ENCODE results near the gene UGT1A1. TPM values are rescaled to one million over a fixed set of nuclear protein-coding genes. Genes with fewer than 3 reads are reported as not detected.

Gene UGT1A1
- total and polyA plus RNA-seq, 2 of the 13 experiments (the other 11 are each of a cell fraction or from before 2014, with no cell fraction given): 0.69 to 0.75 TPM

DNA sequence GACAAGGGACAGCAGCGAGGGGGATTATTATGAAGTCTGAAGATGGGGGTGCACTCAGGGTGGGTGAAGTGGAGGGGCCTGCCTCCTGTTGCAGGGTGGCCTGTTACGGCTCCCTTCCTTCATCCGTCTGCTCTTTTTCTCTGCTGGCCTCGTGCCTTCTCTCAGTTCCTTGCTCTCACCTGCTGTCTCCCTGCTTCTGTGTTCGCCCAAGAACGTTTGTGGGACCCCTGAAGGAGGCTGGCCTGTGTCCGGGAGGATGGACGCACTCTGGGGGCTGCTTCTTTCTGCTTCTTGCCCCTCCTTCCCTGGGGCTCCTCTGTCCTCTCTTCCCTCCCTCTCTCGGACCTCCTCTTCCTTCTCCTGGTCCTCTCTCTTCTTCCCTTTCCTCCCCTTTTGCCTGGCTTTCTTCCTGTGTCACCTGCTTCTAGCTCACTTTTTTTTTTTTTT, 31.8 kb downstream of the UGT1A1 start:
- Histone ChIP-seq H4K20me1 (ENCODE audit: insufficient read depth, low read length) (no peaks in the 10 kb centered on the region), H3K36me3 (replicated peaks in 1 of 2; ENCODE audit: control insufficient read depth in 1 of 2, insufficient read depth in 2 of 2, low read length in 2 of 2) (no peaks in the 10 kb centered on the region), H3K9ac (ENCODE audit: insufficient read depth, low read depth, low read length) (no peak overlapping the region), H3K4me2 (ENCODE audit: low read depth, low read length) (no peak overlapping the region), H3K4me3 (replicated peaks in 1 of 3; ENCODE audit: insufficient read depth in 1 of 3, low read depth in 2 of 3, low read length in 3 of 3) (no peak overlapping the region), H3K4me1 (ENCODE audit: insufficient read depth, low read length) (peaks cover 14% of the 10 kb centered on the region; the same call in 1 of the 2 replicates), H3K9me3 (ENCODE audit: low read length) (no peaks in the 10 kb centered on the region), H3K27me3 (ENCODE audit: control insufficient read depth in 1 of 2, insufficient read depth in 2 of 2, low read length in 2 of 2) (peaks cover 7 to 43% of the 10 kb centered on the region in 2 experiments; a peak in 3 of 5 replicates), H3K79me2 (ENCODE audit: insufficient read depth, low read length) (no peaks in the 10 kb centered on the region), H2AFZ (ENCODE audit: low read length) (no peak overlapping the region), H3K27ac (ENCODE audit: extremely low read length, insufficient read depth, low read length) (no peak overlapping the region)
- CTCF ChIA-PET (ENCODE audit: low intra/inter-chr PET ratio, low total read pairs): no interaction called here
- no TSS peak for BruUV-seq (replicated peaks)
- no peak for DNase-seq (ENCODE audit: low spot score)
- in situ Hi-C loops (cut with HindIII; ENCODE audit: extremely low pct_ligation_motif_present, low pct_unique_long_range_greater_than_20kb): no loop called here
- intact Hi-C loops (cut with micrococcal nuclease; ENCODE audit: unreplicated experiment): no loop called here
- TF ChIP-seq ZNF232 (CRISPR knock-in tag; IDR thresholded peaks at IDR 0.05; ENCODE audit: borderline replicate concordance) (no peak), CC2D1A (CRISPR knock-in tag; IDR thresholded peaks at IDR 0.05) (no peak), RFX1 (IDR thresholded peaks at IDR 0.05) (no peak), PHF20 (CRISPR knock-in tag; IDR thresholded peaks at IDR 0.05) (no peak), TOE1 (CRISPR knock-in tag; IDR thresholded peaks at IDR 0.05) (no peak), ERF (CRISPR knock-in tag; IDR thresholded peaks at IDR 0.05) (no peak), ZNF337 (CRISPR knock-in tag; IDR thresholded peaks at IDR 0.05; ENCODE audit: borderline replicate concordance, low read depth) (no peak), MED13 (CRISPR knock-in tag; IDR thresholded peaks at IDR 0.05) (no peak), ZSCAN21 (CRISPR knock-in tag; IDR thresholded peaks at IDR 0.05; ENCODE audit: borderline replicate concordance) (no peak), NKX3-1 (CRISPR knock-in tag; IDR thresholded peaks at IDR 0.05) (no peak), CCDC6 (CRISPR knock-in tag; IDR thresholded peaks at IDR 0.05) (no peak), HNF4A (CRISPR knock-in tag; IDR thresholded peaks at IDR 0.05) (no peak), KMT2B (CRISPR knock-in tag; IDR thresholded peaks at IDR 0.05) (no peak), ZFP82 (CRISPR knock-in tag; IDR thresholded peaks at IDR 0.05; ENCODE audit: borderline replicate concordance) (no peak)
- TF ChIP-seq, protein P1, sequence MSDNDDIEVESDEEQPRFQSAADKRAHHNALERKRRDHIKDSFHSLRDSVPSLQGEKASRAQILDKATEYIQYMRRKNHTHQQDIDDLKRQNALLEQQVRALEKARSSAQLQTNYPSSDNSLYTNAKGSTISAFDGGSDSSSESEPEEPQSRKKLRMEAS (IDR thresholded peaks at IDR 0.05): no peak
- WGBS (ENCODE audit: low lambda C conversion rate): 52% methylated on average over 9 of the region's 9 CpGs
- no peak for FAIRE-seq
- ATAC-seq: no peak
- POLR2A ChIA-PET: no interaction called here
